C4-2B (cell line): ENCODE data around the gene U2SURP.
A peak's percentile ranks its signal among the peaks of the same experiment; 100 is the strongest.

Experiments
- H3K27ac ChIP-seq: fragments of 450-650 bp; 2 replicates; pipeline ENCODE4 v1.5.1; 2017
- CTCF ChIP-seq: fragments of 450-650 bp; conservative IDR thresholded peaks from 2 replicates; pipeline ENCODE4 v1.5.1; 2017; ENCODE audit warnings: mild to moderate bottlenecking
- ZFX ChIP-seq: fragments of 450-650 bp; IDR thresholded peaks from 2 replicates; pipeline ENCODE4 v1.6.1; 2017

Gene U2SURP

GRCh38 chr3:142990721-142991120 lies 10.6 kb upstream of the U2SURP start:
- TF ChIP-seq ZFX (no peak), CTCF (no peak)
- H3K27ac ChIP-seq, result no peak overlapping the region

DNA sequence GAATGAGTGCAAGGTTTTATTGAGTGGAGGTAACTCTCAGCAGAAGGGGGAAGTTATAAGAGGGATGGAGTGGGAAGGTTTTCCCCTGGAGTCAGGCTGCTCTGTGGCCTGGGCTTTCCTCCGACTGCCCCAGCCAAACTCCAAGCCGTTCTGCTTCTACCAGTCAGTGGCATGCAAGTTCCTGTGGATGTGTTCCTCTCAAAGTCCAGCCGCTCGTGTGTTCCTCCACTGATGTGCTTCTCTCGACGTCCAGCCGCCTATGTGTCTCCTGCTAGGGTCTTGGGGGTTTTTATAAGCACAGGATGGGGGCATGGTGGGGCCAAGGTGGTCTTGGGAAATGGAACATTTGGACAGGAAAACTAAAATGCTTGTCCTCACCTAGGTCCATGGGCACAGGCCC lies 9.0 kb upstream of the U2SURP start:
- TF ChIP-seq ZFX (no peak), CTCF (no peak)
- no peak overlapping the region for H3K27ac ChIP-seq

DNA sequence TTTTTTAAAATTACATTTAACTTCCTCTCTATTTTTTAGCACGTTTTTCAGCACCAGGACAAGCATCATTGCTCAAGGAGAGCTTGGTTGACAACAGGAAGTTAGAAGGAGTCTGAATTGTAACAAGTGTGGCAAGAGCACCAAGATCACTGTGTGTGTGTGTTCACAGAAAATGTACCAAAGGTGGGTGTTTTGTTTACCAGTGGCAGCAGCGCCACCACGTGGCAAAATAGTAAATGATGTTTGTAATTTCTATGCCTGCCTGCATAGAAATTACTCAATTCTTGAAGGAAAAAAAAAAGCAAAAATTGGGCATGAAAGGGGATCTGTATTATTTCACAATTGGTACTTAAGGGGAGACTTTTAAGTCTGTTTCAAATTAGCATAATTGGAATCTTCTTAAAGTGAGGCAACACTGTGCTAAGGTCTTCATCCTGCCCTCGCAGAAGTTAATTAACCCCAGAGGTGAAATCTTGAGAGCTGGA lies 7.4 kb upstream of the U2SURP start:
- TF ChIP-seq CTCF (peak; percentile 91), ZFX (no peak)
- no peak overlapping the region for H3K27ac ChIP-seq

- no peak for TF ChIP-seq ZFX
- no peak for TF ChIP-seq CTCF
- H3K27ac ChIP-seq, result no peak overlapping the region
Measured at GRCh38 chr3:142997330-142997729, 4.0 kb upstream of the U2SURP start.

DNA sequence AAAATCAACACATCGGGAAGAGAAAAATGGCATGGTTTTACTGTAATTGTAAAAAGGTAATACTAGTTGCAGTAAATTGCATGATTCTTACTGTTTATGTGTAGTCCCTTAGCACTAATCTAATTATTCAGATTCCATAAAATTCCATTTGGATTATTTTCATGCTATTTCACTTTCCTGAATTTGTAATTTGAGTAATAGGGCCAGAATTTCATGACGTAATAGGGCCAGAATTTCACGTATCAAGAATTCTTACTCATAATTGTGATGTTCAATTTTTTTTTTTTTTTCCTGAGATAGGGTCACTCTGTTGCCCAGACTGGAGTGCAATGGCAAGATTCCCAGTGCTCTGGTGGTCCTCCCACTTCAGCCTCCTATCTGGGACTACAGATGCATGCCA lies 2.9 kb upstream of the U2SURP start:
- H3K27ac ChIP-seq, result no peak overlapping the region
- TF ChIP-seq ZFX, result no peak
- no peak for TF ChIP-seq CTCF

DNA sequence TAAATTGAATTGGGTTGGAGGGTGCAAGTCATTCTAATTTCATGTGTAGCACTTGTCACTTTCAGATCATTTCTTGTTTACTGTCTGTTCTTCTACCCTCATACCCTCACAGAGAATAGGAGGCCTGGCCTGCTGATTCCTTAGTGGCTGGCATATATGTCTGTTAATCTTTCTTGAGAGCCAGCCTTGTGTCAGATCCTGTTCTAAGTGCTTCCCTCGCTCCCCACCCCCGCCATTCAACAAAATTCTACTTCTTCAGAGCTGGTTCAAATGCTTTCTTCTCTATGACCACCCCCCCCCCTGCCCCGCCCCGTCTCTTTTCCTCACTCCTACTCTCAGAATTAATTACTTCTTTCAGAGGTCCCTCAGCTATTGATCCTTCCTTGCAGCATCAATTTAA lies 1.5 kb upstream of the U2SURP start:
- TF ChIP-seq CTCF (no peak), ZFX (no peak)
- H3K27ac ChIP-seq, result no peak overlapping the region; the same call in 1 of the 2 replicates

GRCh38 chr3:143000528-143000927 lies 842 bp upstream of the U2SURP start:
- no peak for TF ChIP-seq ZFX
- TF ChIP-seq CTCF, result no peak
- peak overlapping the region; percentile 83 for H3K27ac ChIP-seq
